Measurements from ENCODE around the gene BCL6B.

Gene BCL6B

GRCh38 chr17:7019839-7020519, 2.9 kb upstream of the BCL6B start:
- peaks cover 9% of the 10 kb centered on the region; the same call in 1 of the 2 replicates for H3K36me3 ChIP-seq (ENCODE audit: control insufficient read depth, insufficient read depth, low read length)
- peak overlapping the region; percentile 52; the same call in 1 of the 2 replicates for H3K4me3 ChIP-seq (ENCODE audit: low read depth, low read length)
- no peak overlapping the region for H3K27ac ChIP-seq (ENCODE audit: low read depth, low read length)
- peak overlapping the region; percentile 26; the same call in 1 of the 2 replicates for H3K9ac ChIP-seq (ENCODE audit: low read depth, low read length)
- H3K4me1 ChIP-seq (ENCODE audit: control insufficient read depth, insufficient read depth, low read length): peaks cover 12% of the 10 kb centered on the region
- H3K9me3 ChIP-seq (ENCODE audit: control insufficient read depth, insufficient read depth, low read length): no peaks in the 10 kb centered on the region
- peaks cover 33% of the 10 kb centered on the region for H3K27me3 ChIP-seq (ENCODE audit: control insufficient read depth, insufficient read depth, low read length)

- Histone ChIP-seq H3K9me3 (ENCODE audit: control insufficient read depth, insufficient read depth, low read length) (no peaks in the 10 kb centered on the region), H3K4me3 (ENCODE audit: low read depth, low read length) (no peak overlapping the region), H3K27ac (ENCODE audit: low read depth, low read length) (no peak overlapping the region), H3K4me1 (ENCODE audit: control insufficient read depth, insufficient read depth, low read length) (peaks cover 12% of the 10 kb centered on the region), H3K27me3 (ENCODE audit: control insufficient read depth, insufficient read depth, low read length) (peaks cover 33% of the 10 kb centered on the region), H3K36me3 (ENCODE audit: control insufficient read depth, insufficient read depth, low read length) (peaks cover 9% of the 10 kb centered on the region; the same call in 1 of the 2 replicates), H3K9ac (ENCODE audit: low read depth, low read length) (no peak overlapping the region)
These were observed 1.8 kb upstream of the BCL6B start for GRCh38 chr17:7020894-7021664.

GRCh38 chr17:7021993-7022778, 664 bp upstream of the BCL6B start:
- peaks cover 33% of the 10 kb centered on the region for H3K27me3 ChIP-seq (ENCODE audit: control insufficient read depth, insufficient read depth, low read length)
- peak overlapping the region; percentile 64; the same call in 1 of the 2 replicates for H3K4me3 ChIP-seq (ENCODE audit: low read depth, low read length)
- H3K9me3 ChIP-seq (ENCODE audit: control insufficient read depth, insufficient read depth, low read length): no peaks in the 10 kb centered on the region
- peaks cover 4% of the 10 kb centered on the region; the same call in 1 of the 2 replicates for H3K36me3 ChIP-seq (ENCODE audit: control insufficient read depth, insufficient read depth, low read length)
- H3K9ac ChIP-seq (ENCODE audit: low read depth, low read length): no peak overlapping the region
- H3K27ac ChIP-seq (ENCODE audit: low read depth, low read length): no peak overlapping the region
- H3K4me1 ChIP-seq (ENCODE audit: control insufficient read depth, insufficient read depth, low read length): peaks cover 12% of the 10 kb centered on the region

- no peak overlapping the region for H3K27ac ChIP-seq (ENCODE audit: low read depth, low read length)
- peaks cover 33% of the 10 kb centered on the region for H3K27me3 ChIP-seq (ENCODE audit: control insufficient read depth, insufficient read depth, low read length)
- peak overlapping the region; percentile 64 for H3K4me3 ChIP-seq (ENCODE audit: low read depth, low read length)
- peaks cover 12% of the 10 kb centered on the region for H3K4me1 ChIP-seq (ENCODE audit: control insufficient read depth, insufficient read depth, low read length)
- H3K9me3 ChIP-seq (ENCODE audit: control insufficient read depth, insufficient read depth, low read length): no peaks in the 10 kb centered on the region
- no peak overlapping the region; the same call in 1 of the 2 replicates for H3K9ac ChIP-seq (ENCODE audit: low read depth, low read length)
- H3K36me3 ChIP-seq (ENCODE audit: control insufficient read depth, insufficient read depth, low read length): no peaks in the 10 kb centered on the region
These were observed 939 bp downstream of the BCL6B start for GRCh38 chr17:7023576-7024401.

GRCh38 chr17:7024402-7024785, 1.5 kb downstream of the BCL6B start:
- no peak overlapping the region for H3K27ac ChIP-seq (ENCODE audit: low read depth, low read length)
- H3K9ac ChIP-seq (ENCODE audit: low read depth, low read length): no peak overlapping the region

GRCh38 chr17:7025245-7025644, 2.4 kb downstream of the BCL6B start:
- H3K4me3 ChIP-seq (ENCODE audit: low read depth, low read length): no peak overlapping the region
- no peaks in the 10 kb centered on the region for H3K9me3 ChIP-seq (ENCODE audit: control insufficient read depth, insufficient read depth, low read length)
- H3K27me3 ChIP-seq (ENCODE audit: control insufficient read depth, insufficient read depth, low read length): peaks cover 32% of the 10 kb centered on the region
- no peak overlapping the region for H3K27ac ChIP-seq (ENCODE audit: low read depth, low read length)
- no peaks in the 10 kb centered on the region for H3K36me3 ChIP-seq (ENCODE audit: control insufficient read depth, insufficient read depth, low read length)
- H3K9ac ChIP-seq (ENCODE audit: low read depth, low read length): no peak overlapping the region
- peaks cover 9% of the 10 kb centered on the region; the same call in 1 of the 2 replicates for H3K4me1 ChIP-seq (ENCODE audit: control insufficient read depth, insufficient read depth, low read length)

More at GRCh38 chr17:7024402-7024785, 1.5 kb downstream of the BCL6B start:
- peaks cover 33% of the 10 kb centered on the region for H3K27me3 ChIP-seq (ENCODE audit: control insufficient read depth, insufficient read depth, low read length)
- no peak overlapping the region for H3K4me3 ChIP-seq (ENCODE audit: low read depth, low read length)
- H3K36me3 ChIP-seq (ENCODE audit: control insufficient read depth, insufficient read depth, low read length): no peaks in the 10 kb centered on the region
- H3K9me3 ChIP-seq (ENCODE audit: control insufficient read depth, insufficient read depth, low read length): no peaks in the 10 kb centered on the region
- peaks cover 12% of the 10 kb centered on the region for H3K4me1 ChIP-seq (ENCODE audit: control insufficient read depth, insufficient read depth, low read length)

GRCh38 chr17:7026471-7027115, 3.7 kb downstream of the BCL6B start:
- Histone ChIP-seq H3K9ac (ENCODE audit: low read depth, low read length) (no peak overlapping the region), H3K36me3 (ENCODE audit: control insufficient read depth, insufficient read depth, low read length) (no peaks in the 10 kb centered on the region), H3K27me3 (ENCODE audit: control insufficient read depth, insufficient read depth, low read length) (peaks cover 19% of the 10 kb centered on the region), H3K4me3 (ENCODE audit: low read depth, low read length) (no peak overlapping the region), H3K27ac (ENCODE audit: low read depth, low read length) (no peak overlapping the region), H3K9me3 (ENCODE audit: control insufficient read depth, insufficient read depth, low read length) (no peaks in the 10 kb centered on the region), H3K4me1 (ENCODE audit: control insufficient read depth, insufficient read depth, low read length) (peaks cover 6% of the 10 kb centered on the region; the same call in 1 of the 2 replicates)

GRCh38 chr17:7027335-7027734, 4.5 kb downstream of the BCL6B start:
- H3K27ac ChIP-seq (ENCODE audit: low read depth, low read length): no peak overlapping the region

GRCh38 chr17:7029096-7029495, 6.2 kb downstream of the BCL6B start:
- Histone ChIP-seq H3K4me3 (ENCODE audit: low read depth, low read length) (no peak overlapping the region), H3K9ac (ENCODE audit: low read depth, low read length) (no peak overlapping the region), H3K9me3 (ENCODE audit: control insufficient read depth, insufficient read depth, low read length) (no peaks in the 10 kb centered on the region), H3K27ac (ENCODE audit: low read depth, low read length) (no peak overlapping the region), H3K27me3 (ENCODE audit: control insufficient read depth, insufficient read depth, low read length) (no peaks in the 10 kb centered on the region), H3K36me3 (ENCODE audit: control insufficient read depth, insufficient read depth, low read length) (no peaks in the 10 kb centered on the region), H3K4me1 (ENCODE audit: control insufficient read depth, insufficient read depth, low read length) (no peaks in the 10 kb centered on the region)

More at GRCh38 chr17:7027335-7027734, 4.5 kb downstream of the BCL6B start:
- Histone ChIP-seq H3K4me1 (ENCODE audit: control insufficient read depth, insufficient read depth, low read length) (0 out of 2 replicates have a peak, but pooled peaks cover 4% of the 10 kb centered on the region), H3K27me3 (ENCODE audit: control insufficient read depth, insufficient read depth, low read length) (peaks cover 12% of the 10 kb centered on the region), H3K36me3 (ENCODE audit: control insufficient read depth, insufficient read depth, low read length) (no peaks in the 10 kb centered on the region), H3K9ac (ENCODE audit: low read depth, low read length) (no peak overlapping the region), H3K9me3 (ENCODE audit: control insufficient read depth, insufficient read depth, low read length) (no peaks in the 10 kb centered on the region), H3K4me3 (ENCODE audit: low read depth, low read length) (no peak overlapping the region)

GRCh38 chr17:7029659-7030058, 6.8 kb downstream of the BCL6B start:
- H3K27me3 ChIP-seq (ENCODE audit: control insufficient read depth, insufficient read depth, low read length): no peaks in the 10 kb centered on the region
- no peaks in the 10 kb centered on the region for H3K4me1 ChIP-seq (ENCODE audit: control insufficient read depth, insufficient read depth, low read length)
- no peak overlapping the region for H3K27ac ChIP-seq (ENCODE audit: low read depth, low read length)
- no peak overlapping the region for H3K4me3 ChIP-seq (ENCODE audit: low read depth, low read length)
- no peaks in the 10 kb centered on the region for H3K36me3 ChIP-seq (ENCODE audit: control insufficient read depth, insufficient read depth, low read length)
- H3K9me3 ChIP-seq (ENCODE audit: control insufficient read depth, insufficient read depth, low read length): no peaks in the 10 kb centered on the region
- no peak overlapping the region for H3K9ac ChIP-seq (ENCODE audit: low read depth, low read length)
